SK-N-SH (cell line): ENCODE measurements around the gene POLR3H. TPM values are rescaled to one million over a fixed set of nuclear protein-coding genes. Genes with fewer than 3 reads are reported as not detected.

Source experiments
- CTCF ChIA-PET: fragments of 300-600, 350-600 bp; formaldehyde crosslinking; extraction: SDS; loops from one replicate; lab custom pipeline; 2021; lab: Yijun Ruan, JAX
- POLR2A ChIA-PET: fragments of 350-600 bp; sonication (Branson Sonifier 250); formaldehyde crosslinking; extraction: SDS; loops from one replicate; lab custom pipeline; 2020; ENCODE audit warnings: antibody characterized with exemption, inconsistent platforms; lab: Yijun Ruan, JAX
- DNase-seq: peaks from one replicate; pipeline ENCODE4 v3.0.0; 2012
- H2AFZ ChIP-seq: fragments of 200-600 bp; sonication (generic); 2 replicates; pipeline ENCODE4 v1.8.1; 2016; ENCODE audit warnings: antibody characterized with exemption, mild to moderate bottlenecking, low read depth
- H3F3A ChIP-seq: fragments of 200-600 bp; sonication (generic); replicated peaks from 2 replicates; pipeline ENCODE3; 2016; ENCODE audit warnings: antibody characterized with exemption, mild to moderate bottlenecking; ENCODE audit not compliant: insufficient read depth
- H3K27ac ChIP-seq, 2 experiments: fragments of 200-500 bp in 1 of 2; fragments of 200-600 bp in 1 of 2; sonication (Bioruptor generic) in 1 of 2; sonication (generic), shearing (Covaris generic) in 1 of 2; 2 replicates each; pipeline versions ENCODE4 v1.5.1 to v1.6.1; 2014 to 2016; ENCODE audit warnings: low read depth in 2 of 2, inconsistent platforms in 1 of 2, low read length in 1 of 2, mild to moderate bottlenecking in 1 of 2, mixed read lengths in 1 of 2
- H3K27me3 ChIP-seq: fragments of 200-600 bp; sonication (generic), shearing (Covaris generic); 2 replicates; pipeline ENCODE4 v1.6.1; 2016; ENCODE audit warnings: mixed run types; ENCODE audit not compliant: insufficient read depth
- H3K36me3 ChIP-seq, 2 experiments: fragments of 200-500 bp in 1 of 2; fragments of 200-600 bp in 1 of 2; sonication (Bioruptor generic) in 1 of 2; sonication (generic) in 1 of 2; replicated peaks in 1 of 2; 2 replicates each; pipeline versions ENCODE3 to v1.5.1; 2014 to 2016; ENCODE audit warnings: low read length in 1 of 2, mild to moderate bottlenecking in 1 of 2; ENCODE audit not compliant: insufficient read depth in 2 of 2, control insufficient read depth in 1 of 2
- H3K4me1 ChIP-seq, 2 experiments: fragments of 200-500 bp in 1 of 2; fragments of 200-600 bp in 1 of 2; sonication (Bioruptor generic) in 1 of 2; sonication (generic), shearing (Covaris generic) in 1 of 2; 2 replicates each; pipeline versions ENCODE4 v1.5.1 to v1.6.1; 2014 to 2016; ENCODE audit warnings: low read depth in 1 of 2, low read length in 1 of 2, mixed run types in 1 of 2; ENCODE audit not compliant: insufficient read depth in 2 of 2, control insufficient read depth in 1 of 2
- H3K4me2 ChIP-seq: fragments of 200-600 bp; sonication (generic), shearing (Covaris generic); 2 replicates; pipeline ENCODE4 v1.6.1; 2017; ENCODE audit warnings: mixed run types
- H3K4me3 ChIP-seq, 2 experiments: fragments of 200-500 bp in 1 of 2; fragments of 200-600 bp in 1 of 2; sonication (Bioruptor generic) in 1 of 2; sonication (generic), shearing (Covaris generic) in 1 of 2; 2 replicates each; pipeline versions ENCODE4 v1.5.1 to v1.8.1; 2014 to 2016; ENCODE audit warnings: low read depth in 2 of 2, inconsistent platforms in 1 of 2, low read length in 1 of 2, mild to moderate bottlenecking in 1 of 2, mixed read lengths in 1 of 2, moderate library complexity in 1 of 2
- H3K79me2 ChIP-seq: fragments of 200-600 bp; sonication (generic); 2 replicates; pipeline ENCODE4 v1.8.1; 2017; ENCODE audit warnings: mild to moderate bottlenecking; ENCODE audit not compliant: insufficient read depth
- H3K9ac ChIP-seq: fragments of 200-600 bp; sonication (generic); 2 replicates; pipeline ENCODE4 v1.6.1; 2017; ENCODE audit warnings: mixed run types
- H3K9me2 ChIP-seq: fragments of 200-600 bp; sonication (generic); 2 replicates; pipeline ENCODE4 v1.6.1; 2017; ENCODE audit warnings: mixed run types
- H3K9me3 ChIP-seq: fragments of 200-600 bp; sonication (generic); 2 replicates; pipeline ENCODE4 v1.6.1; 2017; ENCODE audit warnings: mixed run types, mild to moderate bottlenecking, moderate library complexity
- H4K20me1 ChIP-seq: fragments of 200-600 bp; sonication (generic); 2 replicates; pipeline ENCODE4 v1.6.1; 2017; ENCODE audit warnings: mild to moderate bottlenecking, mixed run types; ENCODE audit not compliant: insufficient read depth
- CHD2 ChIP-seq: fragments of 150-350 bp; IDR thresholded peaks from 2 replicates; pipeline ENCODE4 v1.6.1; 2018; ENCODE audit warnings: low read length; ENCODE audit not compliant: partially characterized antibody
- CTCF ChIP-seq: fragments of 200-600 bp; sonication (generic); IDR thresholded peaks from 2 replicates; pipeline ENCODE4 v1.6.1; 2017; ENCODE audit warnings: antibody characterized with exemption, mild to moderate bottlenecking, moderate library complexity
- EP300 ChIP-seq, 2 experiments: IDR thresholded peaks; 2 replicates each; pipeline versions ENCODE4 v1.4.0 to v1.6.1; 2012; ENCODE audit warnings: borderline replicate concordance in 1 of 2, low read depth in 1 of 2, low read length in 1 of 2
- FOXJ3 ChIP-seq: sonication (generic); formaldehyde crosslinking; IDR thresholded peaks from 2 replicates; pipeline ENCODE4 v1.5.1; 2020; ENCODE audit warnings: mild to moderate bottlenecking, missing genetic modification reagents
- MAX ChIP-seq: IDR thresholded peaks from 2 replicates; pipeline ENCODE4 v1.4.0; 2012; ENCODE audit warnings: low read depth
- MXI1 ChIP-seq: IDR thresholded peaks from 2 replicates; pipeline ENCODE4 v1.6.1; 2012; ENCODE audit warnings: mild to moderate bottlenecking, low read depth, low read length, improper control_type of control experiment
- NRF1 ChIP-seq: IDR thresholded peaks from 2 replicates; pipeline ENCODE4 v1.6.1; 2012; ENCODE audit warnings: low read depth, mild to moderate bottlenecking, low read length
- RAD21 ChIP-seq: IDR thresholded peaks from 2 replicates; pipeline ENCODE4 v1.6.1; 2012; ENCODE audit warnings: mild to moderate bottlenecking, low read length
- RCOR1 ChIP-seq: fragments of 150-350 bp; IDR thresholded peaks from 2 replicates; pipeline ENCODE4 v1.6.1; 2017; ENCODE audit warnings: antibody characterized with exemption, low read length
- REST ChIP-seq: IDR thresholded peaks from 2 replicates; pipeline ENCODE4 v1.6.1; 2012; ENCODE audit warnings: mild to moderate bottlenecking, low read depth, low read length, moderate library complexity
- RFX5 ChIP-seq: IDR thresholded peaks from 2 replicates; pipeline ENCODE4 v1.6.1; 2012; ENCODE audit warnings: mild to moderate bottlenecking, improper control_type of control experiment, low read length
- RXRA ChIP-seq: IDR thresholded peaks from 2 replicates; pipeline ENCODE4 v1.4.0; 2012; ENCODE audit warnings: low read depth, mild to moderate bottlenecking, borderline replicate concordance
- SMC3 ChIP-seq: IDR thresholded peaks from 2 replicates; pipeline ENCODE4 v1.6.1; 2012; ENCODE audit warnings: low read depth, low read length, improper control_type of control experiment
- TEAD4 ChIP-seq: IDR thresholded peaks from 2 replicates; pipeline ENCODE4 v1.4.0; 2012; ENCODE audit warnings: mild to moderate bottlenecking, borderline replicate concordance; ENCODE audit not compliant: insufficient read depth
- USF1 ChIP-seq: IDR thresholded peaks from 2 replicates; pipeline ENCODE4 v1.4.0; 2012; ENCODE audit warnings: low read depth, borderline replicate concordance
- USF2 ChIP-seq: fragments of 150-350 bp; IDR thresholded peaks from 2 replicates; pipeline ENCODE4 v1.6.1; 2017; ENCODE audit warnings: antibody characterized with exemption, low read length, low read depth, borderline replicate concordance
- WGBS: methylation state at CpG from one replicate; pipeline ENCODE4 v1.1.6; 2017; ENCODE audit warnings: low lambda C conversion rate; 5-methylcytosine and 5-hydroxymethylcytosine counted together
- polyA plus RNA-seq, 3 experiments: library from polyadenylated mRNA; depleted of rRNA; stranded (reverse); fragments of >200 nt; gene quantifications; 2 replicates each; pipeline ENCODE4 v1.2.3, GENCODE V29; 2012

POLR3H gene
- polyA plus RNA-seq, 1 of the 3 experiments (the other 2 are of a cell fraction): 22.9 TPM

- TF ChIP-seq USF1 (no peak), TEAD4 (no peak), FOXJ3 (CRISPR knock-in tag) (no peak), EP300 (IDR thresholded peaks at IDR 0.05; ENCODE audit: borderline replicate concordance in 1 of 2, low read depth in 1 of 2, low read length in 1 of 2) (no peak), MAX (no peak), RFX5 (no peak)
- no peaks in the 10 kb centered on the region for H3K27me3 ChIP-seq
- H3K9ac ChIP-seq: no peak overlapping the region
- no peaks in the 10 kb centered on the region for H4K20me1 ChIP-seq
- H3F3A ChIP-seq: no peaks in the 10 kb centered on the region
- no peak overlapping the region for H3K27ac ChIP-seq
- no peak overlapping the region for H3K4me2 ChIP-seq
- ChIA-PET POLR2A (no interaction called here), CTCF (interaction anchor here (1.1 kb wide), 1 partner anchor 36 kb away, joined by 4 read pairs; the partner anchor contains the start of gene POLR3H)
- no peaks in the 10 kb centered on the region; a peak in 1 of 4 replicates for H3K4me1 ChIP-seq
- no peak overlapping the region for H2AFZ ChIP-seq
- no CpG with 5 or more reads among the region's 6 CpGs for WGBS
- H3K36me3 ChIP-seq: no peaks in the 10 kb centered on the region
- no peaks in the 10 kb centered on the region for H3K9me3 ChIP-seq
- H3K4me3 ChIP-seq: no peak overlapping the region
- no peaks in the 10 kb centered on the region for H3K9me2 ChIP-seq
- no peaks in the 10 kb centered on the region for H3K79me2 ChIP-seq
- DNase-seq: no peak
These were observed 35.7 kb upstream of the POLR3H start for GRCh38 chr22:41579997-41580355.

GRCh38 chr22:41579297-41579996, 35.2 kb upstream of the POLR3H start:
- H3K36me3 ChIP-seq: no peaks in the 10 kb centered on the region
- H3K4me3 ChIP-seq: no peak overlapping the region
- no peaks in the 10 kb centered on the region for H3K9me2 ChIP-seq
- ChIA-PET POLR2A (no interaction called here), CTCF (interaction anchor here (1.1 kb wide), 1 partner anchor 36 kb away, joined by 4 read pairs; the partner anchor contains the start of gene POLR3H)
- H3K4me1 ChIP-seq: no peaks in the 10 kb centered on the region; a peak in 1 of 4 replicates
- no peaks in the 10 kb centered on the region for H3F3A ChIP-seq
- DNase-seq: no peak
- H3K9ac ChIP-seq: no peak overlapping the region
- no peak overlapping the region for H3K27ac ChIP-seq
- H3K27me3 ChIP-seq: no peaks in the 10 kb centered on the region
- H3K4me2 ChIP-seq: no peak overlapping the region
- H3K9me3 ChIP-seq: no peaks in the 10 kb centered on the region
- H4K20me1 ChIP-seq: no peaks in the 10 kb centered on the region
- no peaks in the 10 kb centered on the region for H3K79me2 ChIP-seq
- no peak overlapping the region for H2AFZ ChIP-seq
- 60% methylated on average over 1 of the region's 12 CpGs for WGBS
- no peak for TF ChIP-seq RCOR1
- TF ChIP-seq RFX5: no peak
- no peak for TF ChIP-seq MAX
- no peak for TF ChIP-seq SMC3
- TF ChIP-seq CTCF: no peak
- TF ChIP-seq NRF1: no peak
- no peak for TF ChIP-seq USF2
- TF ChIP-seq TEAD4: no peak
- TF ChIP-seq RAD21: no peak
- no peak for TF ChIP-seq MXI1
- TF ChIP-seq REST: no peak
- no peak for TF ChIP-seq RXRA
- TF ChIP-seq CHD2: no peak
- no peak for TF ChIP-seq USF1
